Mucosa of gallbladder (tissue), 1 donor: ENCODE data around the gene CFAP92. TPM values are rescaled to one million over a fixed set of nuclear protein-coding genes. Genes with fewer than 3 reads are reported as not detected.

Experiments used
- DNase-seq: peaks from one replicate; pipeline ENCODE4 v3.0.0-alpha.2; 2020; ENCODE audit warnings: low spot score
- total RNA-seq: library from RNA; stranded (reverse); gene quantifications from one replicate; pipeline ENCODE4 v1.2.1, GENCODE V29; 2021
- donor health status: DM: no; HTN: no; CAD: no.

The CFAP92 gene
- total RNA-seq, 1 donor from 2014 or later = 3.3 TPM

GRCh38 chr3:128991355-128991895 is 2.5 kb downstream of the CFAP92 start:
- no peak for DNase-seq

- no peak for DNase-seq
Observed at GRCh38 chr3:128988286-128988685, 5.6 kb downstream of the CFAP92 start.

GRCh38 chr3:128987302-128988100 is 6.4 kb downstream of the CFAP92 start:
- DNase-seq = no peak

GRCh38 chr3:128984596-128984995 is 9.3 kb downstream of the CFAP92 start:
- no peak for DNase-seq

- no peak for DNase-seq
Observed at GRCh38 chr3:128983293-128984069, 10.4 kb downstream of the CFAP92 start.

GRCh38 chr3:128975276-128975675 is 18.6 kb downstream of the CFAP92 start:
- no peak for DNase-seq

- no peak for DNase-seq
Observed at GRCh38 chr3:128973988-128974564, 19.8 kb downstream of the CFAP92 start.

- peak; percentile 52 for DNase-seq
Observed at GRCh38 chr3:128971421-128972100, 22.3 kb downstream of the CFAP92 start.

GRCh38 chr3:128970740-128971047 is 23.2 kb downstream of the CFAP92 start:
- no peak for DNase-seq

- no peak for DNase-seq
Observed at GRCh38 chr3:128969993-128970739, 23.7 kb downstream of the CFAP92 start.

GRCh38 chr3:128967748-128968355 is 26.0 kb downstream of the CFAP92 start:
- no peak for DNase-seq

- DNase-seq = no peak
Observed at GRCh38 chr3:128965818-128966217, 28.1 kb downstream of the CFAP92 start.

- no peak for DNase-seq
Observed at GRCh38 chr3:128965280-128965679, 28.6 kb downstream of the CFAP92 start.

- no peak for DNase-seq
Observed at GRCh38 chr3:128956440-128956839, 37.4 kb downstream of the CFAP92 start.

- no peak for DNase-seq
Observed at GRCh38 chr3:128950223-128950938, 43.5 kb downstream of the CFAP92 start.

- DNase-seq = no peak
Observed at GRCh38 chr3:128949158-128949557, 44.7 kb downstream of the CFAP92 start.

- DNase-seq = no peak
Observed at GRCh38 chr3:128946411-128946810, 47.5 kb downstream of the CFAP92 start.

GRCh38 chr3:128945878-128946175 is 48.0 kb downstream of the CFAP92 start:
- no peak for DNase-seq

- no peak for DNase-seq
Observed at GRCh38 chr3:128945041-128945877, 48.6 kb downstream of the CFAP92 start.
